GM10248 (cell line): ENCODE measurements around the gene TIAL1.
"Not testable (repeated sequence)": the region's sequence is repeated elsewhere in the genome, so short reads cannot be mapped to it uniquely, and the experiment has no call there.

Source experiments
- CTCF ChIA-PET: fragments of 300-600 bp; sonication (Branson Sonifier 250); formaldehyde crosslinking; extraction: SDS; loops from one replicate; lab custom pipeline; 2021; ENCODE audit warnings: antibody characterized with exemption; lab: Yijun Ruan, JAX
- POLR2A ChIA-PET: fragments of 350-650 bp; sonication (Branson Sonifier 250); formaldehyde crosslinking; extraction: SDS; loops from one replicate; lab custom pipeline; 2020; ENCODE audit warnings: antibody characterized with exemption; lab: Yijun Ruan, JAX
- DNase-seq: peaks from one replicate; pipeline ENCODE4 v3.0.0; 2012; ENCODE audit errors: extremely low spot score
- TF ChIP-seq, protein P1 (sequence below): IDR thresholded peaks from 2 replicates; pipeline ENCODE4 v1.5.1; 2012; ENCODE audit warnings: mild to moderate bottlenecking, low read depth; ENCODE audit errors: extremely low read depth, missing control alignments, control extremely low read depth

TIAL1 gene

DNA sequence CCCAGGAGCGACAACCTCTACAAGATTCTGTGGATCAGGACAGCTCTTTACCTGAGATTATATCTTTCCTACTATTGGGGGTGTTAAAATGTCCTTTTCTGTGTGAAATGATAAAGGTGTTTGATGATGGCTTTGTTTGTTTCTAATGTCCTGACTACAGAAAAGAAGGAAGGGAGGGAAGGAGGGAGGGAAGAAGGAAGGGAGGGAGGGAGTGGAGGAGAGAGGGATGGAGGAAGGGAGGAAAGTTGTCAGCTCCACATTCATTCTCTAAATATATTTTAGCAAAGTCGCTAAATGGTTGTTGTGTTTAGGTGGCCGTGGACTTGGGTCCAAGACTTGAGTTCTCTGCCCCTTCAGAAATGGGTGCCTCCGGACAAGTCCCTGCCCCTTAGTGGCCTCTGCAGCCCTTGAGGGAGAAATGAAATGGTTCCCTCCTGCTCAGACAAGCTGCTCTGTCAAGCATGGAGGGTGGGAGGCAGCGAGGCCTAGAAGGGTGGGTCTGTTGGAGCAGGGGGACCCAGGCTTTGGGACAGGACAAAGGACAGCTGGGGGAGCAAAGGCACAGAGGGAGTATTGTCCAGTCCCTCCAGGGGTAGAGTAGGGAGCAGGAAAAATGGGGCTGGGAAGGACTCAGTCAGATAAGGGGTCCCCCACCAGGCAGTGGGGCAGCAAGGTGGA is 58.7 kb downstream of the TIAL1 start:
- DNase-seq: no peak
- CTCF ChIA-PET: interaction anchor here (1.0 to 2.0 kb wide), 6 partner anchors 12 to 339 kb away, joined by 3 to 8 read pairs (median 4); no protein-coding TSS in a partner anchor
- TF ChIP-seq, protein P1, sequence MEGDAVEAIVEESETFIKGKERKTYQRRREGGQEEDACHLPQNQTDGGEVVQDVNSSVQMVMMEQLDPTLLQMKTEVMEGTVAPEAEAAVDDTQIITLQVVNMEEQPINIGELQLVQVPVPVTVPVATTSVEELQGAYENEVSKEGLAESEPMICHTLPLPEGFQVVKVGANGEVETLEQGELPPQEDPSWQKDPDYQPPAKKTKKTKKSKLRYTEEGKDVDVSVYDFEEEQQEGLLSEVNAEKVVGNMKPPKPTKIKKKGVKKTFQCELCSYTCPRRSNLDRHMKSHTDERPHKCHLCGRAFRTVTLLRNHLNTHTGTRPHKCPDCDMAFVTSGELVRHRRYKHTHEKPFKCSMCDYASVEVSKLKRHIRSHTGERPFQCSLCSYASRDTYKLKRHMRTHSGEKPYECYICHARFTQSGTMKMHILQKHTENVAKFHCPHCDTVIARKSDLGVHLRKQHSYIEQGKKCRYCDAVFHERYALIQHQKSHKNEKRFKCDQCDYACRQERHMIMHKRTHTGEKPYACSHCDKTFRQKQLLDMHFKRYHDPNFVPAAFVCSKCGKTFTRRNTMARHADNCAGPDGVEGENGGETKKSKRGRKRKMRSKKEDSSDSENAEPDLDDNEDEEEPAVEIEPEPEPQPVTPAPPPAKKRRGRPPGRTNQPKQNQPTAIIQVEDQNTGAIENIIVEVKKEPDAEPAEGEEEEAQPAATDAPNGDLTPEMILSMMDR: no peak
- POLR2A ChIA-PET: no interaction called here

DNA sequence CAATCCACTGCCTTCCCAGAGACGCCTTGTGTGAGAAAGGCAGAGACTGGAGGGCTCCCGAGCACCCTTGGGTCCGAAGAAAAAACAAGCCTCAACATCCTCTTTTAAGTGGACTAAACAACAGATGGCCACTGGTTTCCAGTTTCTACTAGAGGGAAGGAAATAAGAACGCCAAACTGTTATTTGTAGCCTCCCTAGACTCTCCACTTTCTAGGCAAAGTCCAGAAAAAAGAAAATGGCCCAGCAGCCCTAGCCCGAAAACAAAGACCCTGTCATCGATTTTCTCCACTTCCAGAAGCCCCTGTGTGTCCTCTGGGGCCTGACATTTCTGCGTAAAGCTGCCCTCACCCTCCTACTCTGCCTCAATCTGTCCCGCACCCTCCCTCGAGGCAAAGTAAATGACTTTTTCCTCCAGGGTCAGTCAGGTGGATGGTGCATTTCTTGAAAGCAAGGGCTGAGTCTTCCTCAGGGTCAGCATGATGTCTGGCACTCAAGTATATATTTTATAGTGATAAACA is 60.2 kb downstream of the TIAL1 start:
- POLR2A ChIA-PET: no interaction called here

DNA sequence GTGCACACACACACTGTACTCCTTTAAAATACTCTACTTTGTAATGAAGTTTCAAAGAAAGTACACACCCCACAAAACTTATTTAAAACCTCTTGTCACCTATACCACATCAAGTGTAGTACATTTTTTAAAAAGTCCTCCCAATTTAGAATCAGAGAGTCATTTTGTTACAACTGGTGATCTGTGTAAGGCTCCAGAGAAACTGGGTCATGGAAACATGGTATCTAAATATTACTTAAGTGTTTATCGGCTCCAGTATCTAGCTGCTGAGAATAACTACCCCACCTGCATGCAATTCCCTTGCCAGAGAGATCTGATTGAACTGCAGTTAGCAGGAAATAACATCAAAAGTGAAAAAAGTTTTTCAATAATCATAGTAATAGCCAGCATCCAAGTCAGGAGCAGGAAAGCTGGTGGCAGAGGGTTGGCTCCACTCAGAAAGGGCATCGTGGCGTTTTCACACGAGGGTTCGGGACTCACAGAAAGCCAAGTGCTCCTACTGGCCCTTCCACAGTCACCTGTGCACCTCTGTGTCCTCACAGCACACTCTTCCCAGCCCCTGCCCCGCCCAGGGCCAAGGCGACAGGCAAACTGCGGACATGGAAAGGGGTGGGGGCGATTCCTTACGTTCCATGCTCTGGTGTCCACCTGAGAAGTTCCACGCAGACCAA is 60.8 kb downstream of the TIAL1 start:
- ChIA-PET POLR2A (no interaction called here), CTCF (interaction anchor here (1.5 to 2.0 kb wide), 2 partner anchors 10 to 19 kb away, joined by 3 to 8 read pairs; no protein-coding TSS in a partner anchor)
- no peak for DNase-seq
- TF ChIP-seq, protein P1: no peak

More for the DNA sequence above, 60.2 kb downstream of the TIAL1 start:
- DNase-seq: no peak
- TF ChIP-seq, protein P1: no peak
- CTCF ChIA-PET: interaction anchor here (1.4 to 2.0 kb wide), 3 partner anchors 17 to 66 kb away, joined by 4 to 8 read pairs (median 4); no protein-coding TSS in a partner anchor

DNA sequence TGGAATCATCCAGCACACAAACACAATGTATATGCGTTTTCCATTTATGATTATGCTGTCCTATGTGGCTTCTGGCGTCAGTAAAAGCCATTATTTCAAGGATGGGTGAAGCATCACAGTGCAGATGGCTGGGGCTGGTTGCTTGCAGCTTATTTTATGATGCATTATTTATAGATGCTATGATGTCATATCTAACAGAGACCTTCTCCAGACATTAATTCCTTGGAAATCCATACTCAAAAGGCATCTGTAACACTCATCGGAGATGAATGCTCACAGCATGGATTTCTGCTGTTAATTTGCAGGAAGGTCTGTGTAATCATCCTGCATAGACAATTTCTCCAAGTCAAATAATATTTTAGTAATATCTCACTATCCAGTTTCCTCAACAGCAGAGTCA is 61.5 kb downstream of the TIAL1 start:
- TF ChIP-seq, protein P1: no peak
- ChIA-PET POLR2A (no interaction called here), CTCF (interaction anchor here (1.5 to 2.0 kb wide), 2 partner anchors 8 to 9 kb away, joined by 3 to 14 read pairs; partner anchors contain the start of gene RGS10)
- DNase-seq: no peak

DNA sequence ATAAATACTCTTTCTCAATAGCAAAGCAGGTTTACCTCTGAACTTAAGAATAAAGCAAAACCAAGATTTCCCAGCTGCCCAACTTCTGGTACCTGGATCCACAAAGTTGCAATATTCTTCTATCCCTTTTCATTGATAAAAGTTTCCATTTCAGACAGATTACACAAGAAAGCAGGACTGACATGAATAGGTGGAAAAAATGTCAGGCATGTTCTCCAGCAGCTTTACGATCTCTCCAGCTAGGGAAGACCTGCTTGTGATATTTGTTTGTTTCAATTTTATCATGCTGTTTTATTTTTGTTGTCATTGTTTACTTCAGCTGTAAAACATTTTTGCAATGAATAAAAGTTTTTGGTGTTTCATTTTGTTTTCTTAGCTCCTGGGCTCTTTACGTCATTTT is 63.3 kb downstream of the TIAL1 start:
- ChIA-PET POLR2A (interaction anchor here (0.7 kb wide), 1 partner anchor 10 kb away, joined by 3 read pairs; no protein-coding TSS in a partner anchor), CTCF (interaction anchor here (0.9 to 2.0 kb wide), 5 partner anchors 9 to 334 kb away, joined by 3 to 14 read pairs (median 4); partner anchors contain the start of gene RGS10)
- TF ChIP-seq, protein P1: no peak
- no peak for DNase-seq

DNA sequence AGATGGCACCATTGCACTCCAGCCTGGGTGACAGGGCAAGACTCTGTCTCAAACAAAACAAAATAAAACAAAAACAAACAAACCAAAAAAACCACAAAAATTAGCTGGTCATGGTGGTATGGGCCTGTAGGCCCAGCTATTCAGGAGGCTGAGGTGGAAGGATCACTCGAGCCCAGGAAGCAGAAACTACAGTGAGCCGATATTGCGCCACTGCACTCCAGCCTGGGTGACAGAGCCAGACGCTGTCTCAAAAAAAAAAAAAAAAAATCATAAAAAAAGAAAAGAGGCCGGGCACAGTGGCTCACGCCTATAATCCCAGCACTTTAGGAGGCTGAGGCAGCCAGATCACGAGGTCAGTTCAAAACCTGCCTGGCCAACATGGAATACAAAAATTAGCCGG is 64.0 kb downstream of the TIAL1 start:
- DNase-seq: not testable (repeated sequence)
- ChIA-PET CTCF (interaction anchor here (0.7 to 1.6 kb wide), 5 partner anchors 8 to 88 kb away, joined by 3 to 6 read pairs (median 4); partner anchors contain the start of gene RGS10), POLR2A (interaction anchor here (0.7 kb wide), 1 partner anchor 9 kb away, joined by 3 read pairs; no protein-coding TSS in a partner anchor)

DNA sequence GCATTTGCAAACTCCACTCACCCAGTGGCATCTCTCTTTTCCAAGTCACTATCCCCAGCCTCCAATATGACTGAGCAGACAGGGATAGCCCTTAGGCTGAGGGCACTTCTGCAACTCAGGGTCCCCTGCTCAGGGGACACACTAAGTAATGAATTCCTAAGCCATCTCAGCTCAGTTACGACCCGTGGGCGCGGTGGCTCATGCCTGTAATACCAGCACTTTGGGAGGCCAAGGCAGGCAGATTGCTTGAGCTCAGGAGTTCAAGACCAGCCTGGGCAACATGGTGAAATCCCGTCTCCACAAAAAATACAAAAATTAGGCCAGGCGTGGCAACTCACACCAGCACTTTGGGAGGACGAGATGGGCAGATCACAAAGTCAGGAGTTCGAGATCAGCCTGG is 64.5 kb downstream of the TIAL1 start:
- CTCF ChIA-PET: interaction anchor here (0.7 to 1.6 kb wide), 4 partner anchors 9 to 32 kb away, joined by 3 to 6 read pairs (median 4); partner anchors contain the start of gene RGS10
- DNase-seq, POLR2A ChIA-PET: not testable (repeated sequence)
